ENCODE data around the gene GSTT2.
"Not testable (repeated sequence)": the region's sequence is repeated elsewhere in the genome, so short reads cannot be mapped to it uniquely, and the experiment has no call there.

DNA sequence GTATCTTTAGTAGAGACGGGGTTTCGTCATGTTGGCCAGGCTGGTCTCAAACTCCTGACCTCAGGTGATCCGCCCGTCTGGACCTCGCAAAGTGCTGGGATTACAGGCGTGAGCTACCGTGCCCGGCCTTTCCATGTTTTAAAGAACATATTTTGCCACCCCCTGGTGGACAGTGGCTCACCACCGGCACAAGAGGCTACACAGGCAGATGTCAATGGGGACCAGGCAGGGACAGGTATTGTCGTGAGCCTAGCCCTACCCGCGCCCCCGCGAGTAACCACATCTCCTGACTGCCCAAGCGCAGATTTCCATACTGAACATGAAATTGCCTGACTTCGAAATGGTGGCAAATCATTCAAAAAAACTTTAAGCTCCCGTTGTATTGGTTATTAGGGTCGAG is 13.8 kb upstream of the GSTT2 start:
- not testable (repeated sequence) for TF ChIP-seq CTCF, POLR2A (IDR thresholded peaks at IDR 0.05)

Data from heart left ventricle (tissue), 13 donors.